Gastroesophageal sphincter (tissue), 3 donors: ENCODE measurements around the gene KIF5A.
"Not testable (repeated sequence)": the region's sequence is repeated elsewhere in the genome, so short reads cannot be mapped to it uniquely, and the experiment has no call there.

Source experiments
- CTCF ChIP-seq, 4 experiments: fragments of 200-600 bp in 2 of 4; fragments of 450-650 bp in 2 of 4; sonication (generic) in 1 of 4; IDR thresholded peaks; one replicate each; pipeline ENCODE4 v1.5.1; 2017 to 2019; ENCODE audit warnings: antibody characterized with exemption in 4 of 4, mild to moderate bottlenecking in 2 of 4, moderate library complexity in 2 of 4
- EP300 ChIP-seq: sonication (generic); formaldehyde crosslinking; IDR thresholded peaks from one replicate; pipeline ENCODE4 v1.6.1; 2017; ENCODE audit warnings: antibody characterized with exemption, mild to moderate bottlenecking

- not testable (repeated sequence) for TF ChIP-seq CTCF (IDR thresholded peaks at IDR 0.05); EP300
Measured at GRCh38 chr12:57502311-57502969, 47.4 kb upstream of the KIF5A start.
